Activated naive CD4-positive, alpha-beta T cell treated with anti-CD3 and anti-CD28 coated beads, Interleukin-2, amount 50 U/mL, for 16 hours (primary cell): ENCODE measurements around the gene DIS3.
"Not testable (repeated sequence)": the region's sequence is repeated elsewhere in the genome, so short reads cannot be mapped to it uniquely, and the experiment has no call there.

Experiments used
- DNase-seq: peaks from one replicate; pipeline ENCODE4 v3.0.0-alpha.2; 2020

DIS3 gene

GRCh38 chr13:72737033-72737432 lies 44.7 kb downstream of the DIS3 start:
- DNase-seq: no peak

GRCh38 chr13:72728290-72728605 lies 53.5 kb downstream of the DIS3 start:
- DNase-seq: no peak

- DNase-seq: peak; percentile 95
These were observed 54.0 kb downstream of the DIS3 start, which contains the start of the genes BORA and MZT1 for GRCh38 chr13:72727417-72728289. Gene BORA (plus strand): TSS chr13:72727923. CDS start chr13:72728941, 1,018 bp downstream. Gene MZT1 (minus strand): TSS chr13:72727629. CDS start chr13:72727602, 27 bp downstream.

GRCh38 chr13:72726726-72727416 lies 54.8 kb downstream of the DIS3 start:
- peak; percentile 51 for DNase-seq

- DNase-seq: not testable (repeated sequence)
These were observed 55.5 kb downstream of the DIS3 start for GRCh38 chr13:72726185-72726584.

- DNase-seq: no peak
These were observed 64.9 kb downstream of the DIS3 start for GRCh38 chr13:72716776-72717175.
